Measurements from ENCODE around the gene FAM9B. TPM values are rescaled to one million over a fixed set of nuclear protein-coding genes. Genes with fewer than 3 reads are reported as not detected.
A peak's percentile ranks its signal among the peaks of the same experiment; 100 is the strongest.

The FAM9B gene
- not detected in 2 replicates for total RNA-seq (2014; rRNA removed; shearing (Covaris generic))

DNA sequence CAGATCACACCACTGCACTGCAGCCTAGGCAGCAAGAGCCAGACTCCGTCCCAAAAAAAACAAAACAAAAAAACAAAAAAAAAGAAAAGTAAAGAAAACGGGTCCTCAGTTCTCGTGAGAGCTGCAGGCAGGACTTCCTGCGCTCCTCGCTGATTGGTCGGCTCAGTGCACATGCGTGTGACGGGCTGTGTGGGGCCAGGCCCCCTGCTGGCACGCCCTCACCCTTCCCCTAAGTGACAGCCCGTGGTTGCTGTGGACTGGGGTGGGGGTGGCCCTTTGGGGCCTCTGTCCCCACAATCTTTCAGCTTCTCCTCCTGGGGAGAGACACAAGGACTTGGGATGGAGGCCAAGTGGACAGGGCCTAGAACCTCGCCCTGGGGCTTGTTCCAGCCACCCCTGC lies at the start of gene FAM9B:
FAM9B (minus strand) TSS at position 139 of the 400 bp plus-strand sequence. CDS start 1,141 bp downstream, outside the sequence.
- H3K27ac ChIP-seq = no peak within 1 kb of the TSS
- H3K4me3 ChIP-seq = no peak within 1 kb of the TSS
- H3K36me3 ChIP-seq = no peaks in the 10 kb centered on the region
- no peak for DNase-seq (ENCODE audit: low read depth in 1 of 2, low spot score in 2 of 2)
- no peaks in the 10 kb centered on the region for H3K9me3 ChIP-seq (replicated peaks)
- H3K4me1 ChIP-seq (replicated peaks) = no peaks in the 10 kb centered on the region
- no peaks in the 10 kb centered on the region for H3K27me3 ChIP-seq (replicated peaks)

- no peak for DNase-seq (ENCODE audit: low read depth in 1 of 2, low spot score in 2 of 2)
- Histone ChIP-seq H3K9me3 (replicated peaks) (no peaks in the 10 kb centered on the region), H3K4me1 (replicated peaks) (no peaks in the 10 kb centered on the region), H3K27me3 (replicated peaks) (no peaks in the 10 kb centered on the region), H3K4me3 (no peak overlapping the region), H3K36me3 (no peaks in the 10 kb centered on the region), H3K27ac (no peak overlapping the region)
Observed at GRCh38 chrX:9081271-9081670, 47.3 kb upstream of the FAM9B start.

GRCh38 chrX:9074326-9074725 lies 40.4 kb upstream of the FAM9B start:
- no peak overlapping the region for H3K4me3 ChIP-seq
- no peaks in the 10 kb centered on the region for H3K27me3 ChIP-seq (replicated peaks)
- no peaks in the 10 kb centered on the region for H3K9me3 ChIP-seq (replicated peaks)
- H3K36me3 ChIP-seq = no peaks in the 10 kb centered on the region
- H3K27ac ChIP-seq = no peak overlapping the region
- peaks cover 9% of the 10 kb centered on the region for H3K4me1 ChIP-seq (replicated peaks)
- no peak for DNase-seq (ENCODE audit: low read depth in 1 of 2, low spot score in 2 of 2)

- Histone ChIP-seq H3K36me3 (no peaks in the 10 kb centered on the region), H3K4me3 (no peak overlapping the region), H3K4me1 (replicated peaks) (peaks cover 9% of the 10 kb centered on the region), H3K27ac (no peak overlapping the region), H3K27me3 (replicated peaks) (no peaks in the 10 kb centered on the region), H3K9me3 (replicated peaks) (no peaks in the 10 kb centered on the region)
- DNase-seq (ENCODE audit: low read depth in 1 of 2, low spot score in 2 of 2) = no peak
Observed at GRCh38 chrX:9072281-9072680, 38.4 kb upstream of the FAM9B start.

DNA sequence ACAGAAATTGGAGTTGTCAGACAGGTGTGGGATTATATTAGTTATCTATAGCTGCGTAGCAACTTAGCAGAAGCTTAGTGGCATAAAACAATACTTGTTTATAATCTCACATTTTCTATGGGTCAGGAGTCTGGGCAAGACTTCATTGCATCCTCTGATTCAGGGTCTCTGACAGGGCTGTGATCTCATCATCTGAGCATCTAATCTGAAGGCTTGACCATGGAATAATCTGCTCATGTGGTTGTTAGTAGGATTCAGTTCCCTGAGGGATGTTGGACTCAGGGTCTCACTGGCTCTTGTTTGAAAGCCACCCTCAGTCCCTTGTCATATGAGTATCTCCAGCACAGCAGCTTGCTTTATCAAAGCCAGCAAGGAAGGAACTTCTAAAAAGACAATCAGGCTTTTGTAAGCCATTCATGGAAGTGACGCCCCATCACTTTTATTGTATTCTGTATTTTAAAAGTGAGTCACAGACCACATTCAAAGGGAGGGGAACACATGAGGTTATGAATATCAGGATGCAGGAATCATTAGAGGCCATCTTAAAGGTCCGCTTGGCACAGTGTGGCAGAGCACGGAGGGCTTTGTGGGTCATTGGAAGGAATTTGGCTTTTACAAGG lies 37.2 kb upstream of the FAM9B start:
- Histone ChIP-seq H3K36me3 (no peaks in the 10 kb centered on the region), H3K9me3 (replicated peaks) (no peaks in the 10 kb centered on the region), H3K27ac (no peak overlapping the region), H3K4me3 (no peak overlapping the region), H3K27me3 (replicated peaks) (no peaks in the 10 kb centered on the region), H3K4me1 (replicated peaks) (peaks cover 9% of the 10 kb centered on the region)
- peak in 1 of 2 experiments; percentile 10 for DNase-seq (ENCODE audit: low read depth in 1 of 2, low spot score in 2 of 2)

DNA sequence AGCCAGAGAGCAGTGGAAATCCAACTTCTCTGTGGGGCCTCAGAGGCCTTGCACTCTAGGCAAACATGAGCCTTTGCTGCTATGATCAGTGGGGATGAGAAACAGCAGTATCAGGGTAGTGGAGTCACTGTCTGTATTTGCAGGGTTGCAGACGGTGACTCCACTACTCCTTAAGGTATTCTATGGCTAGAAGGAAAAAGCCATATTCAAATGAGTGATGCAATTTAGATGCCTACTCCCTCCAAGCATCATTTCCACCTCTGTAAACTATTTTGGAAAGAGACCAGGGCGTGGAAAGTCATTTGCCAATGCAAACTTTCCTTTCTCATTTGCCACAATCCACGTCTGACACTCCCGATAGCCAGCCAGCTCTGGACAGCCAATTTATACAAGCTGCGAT lies 35.6 kb upstream of the FAM9B start:
- peaks cover 9% of the 10 kb centered on the region for H3K4me1 ChIP-seq (replicated peaks)
- no peak for DNase-seq (ENCODE audit: low read depth in 1 of 2, low spot score in 2 of 2)
- no peaks in the 10 kb centered on the region for H3K9me3 ChIP-seq (replicated peaks)
- H3K27ac ChIP-seq = no peak overlapping the region
- H3K36me3 ChIP-seq = no peaks in the 10 kb centered on the region
- no peak overlapping the region for H3K4me3 ChIP-seq
- H3K27me3 ChIP-seq (replicated peaks) = no peaks in the 10 kb centered on the region

GRCh38 chrX:9064694-9065093 lies 30.8 kb upstream of the FAM9B start:
- Histone ChIP-seq H3K4me3 (no peak overlapping the region), H3K9me3 (replicated peaks) (no peaks in the 10 kb centered on the region), H3K27me3 (replicated peaks) (no peaks in the 10 kb centered on the region), H3K4me1 (replicated peaks) (no peaks in the 10 kb centered on the region), H3K36me3 (no peaks in the 10 kb centered on the region), H3K27ac (no peak overlapping the region)
- DNase-seq (ENCODE audit: low read depth in 1 of 2, low spot score in 2 of 2) = no peak

GRCh38 chrX:9062641-9063040 lies 28.7 kb upstream of the FAM9B start:
- Histone ChIP-seq H3K4me1 (replicated peaks) (no peaks in the 10 kb centered on the region), H3K4me3 (no peak overlapping the region), H3K36me3 (no peaks in the 10 kb centered on the region), H3K9me3 (replicated peaks) (no peaks in the 10 kb centered on the region), H3K27me3 (replicated peaks) (no peaks in the 10 kb centered on the region), H3K27ac (no peak overlapping the region)
- DNase-seq (ENCODE audit: low read depth in 1 of 2, low spot score in 2 of 2) = no peak

DNA sequence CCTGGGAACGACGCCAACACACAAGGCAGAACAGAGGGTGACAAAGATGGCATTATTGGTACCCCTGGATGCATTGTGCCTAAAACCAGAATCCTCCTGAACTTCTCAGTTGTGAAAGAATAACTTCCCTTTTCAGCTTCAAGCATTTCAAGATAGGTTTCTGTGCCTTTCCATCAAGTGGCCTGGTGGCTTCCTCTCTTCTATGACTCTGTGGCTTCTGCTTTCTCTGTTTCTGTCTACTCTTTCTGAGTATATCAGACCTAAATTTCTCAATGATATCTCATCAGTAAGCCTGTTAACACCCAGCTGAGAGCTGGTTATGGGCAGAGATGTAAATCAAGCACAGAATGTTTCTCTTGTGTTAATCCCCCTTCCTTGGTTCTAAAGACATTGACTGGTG lies 21.4 kb upstream of the FAM9B start:
- Histone ChIP-seq H3K9me3 (replicated peaks) (no peaks in the 10 kb centered on the region), H3K4me1 (replicated peaks) (no peaks in the 10 kb centered on the region), H3K27ac (no peak overlapping the region), H3K27me3 (replicated peaks) (no peaks in the 10 kb centered on the region), H3K36me3 (no peaks in the 10 kb centered on the region), H3K4me3 (no peak overlapping the region)
- DNase-seq (ENCODE audit: low read depth in 1 of 2, low spot score in 2 of 2) = no peak

DNA sequence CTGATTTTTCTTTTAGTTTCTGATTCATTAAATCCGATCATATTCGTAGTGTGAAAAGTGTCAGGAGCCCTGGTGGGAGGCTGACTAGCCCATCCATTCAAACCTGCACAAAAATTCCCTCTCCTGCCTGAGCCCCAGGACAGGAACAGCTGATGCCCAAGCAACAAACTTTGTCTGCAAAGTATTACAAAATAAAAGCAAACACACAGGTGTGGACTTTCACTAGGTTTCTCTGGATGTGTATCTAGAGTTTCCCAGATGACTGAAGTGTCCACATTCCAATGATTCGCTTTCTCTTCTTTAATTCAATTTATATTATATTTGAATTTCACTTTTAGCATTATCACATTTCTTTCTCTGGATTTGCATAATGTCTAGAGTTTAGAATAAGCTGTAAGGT lies 18.2 kb upstream of the FAM9B start:
- Histone ChIP-seq H3K27ac (no peak overlapping the region), H3K9me3 (replicated peaks) (no peaks in the 10 kb centered on the region), H3K27me3 (replicated peaks) (no peaks in the 10 kb centered on the region), H3K4me3 (no peak overlapping the region), H3K36me3 (no peaks in the 10 kb centered on the region), H3K4me1 (replicated peaks) (no peaks in the 10 kb centered on the region)
- DNase-seq (ENCODE audit: low read depth in 1 of 2, low spot score in 2 of 2) = no peak

- no peak for DNase-seq (ENCODE audit: low read depth in 1 of 2, low spot score in 2 of 2)
- no peaks in the 10 kb centered on the region for H3K27me3 ChIP-seq (replicated peaks)
- no peaks in the 10 kb centered on the region for H3K9me3 ChIP-seq (replicated peaks)
- H3K36me3 ChIP-seq = no peaks in the 10 kb centered on the region
- H3K4me1 ChIP-seq (replicated peaks) = no peaks in the 10 kb centered on the region
- no peak overlapping the region for H3K27ac ChIP-seq
- no peak overlapping the region for H3K4me3 ChIP-seq
Observed at GRCh38 chrX:9050331-9050730, 16.4 kb upstream of the FAM9B start.

DNA sequence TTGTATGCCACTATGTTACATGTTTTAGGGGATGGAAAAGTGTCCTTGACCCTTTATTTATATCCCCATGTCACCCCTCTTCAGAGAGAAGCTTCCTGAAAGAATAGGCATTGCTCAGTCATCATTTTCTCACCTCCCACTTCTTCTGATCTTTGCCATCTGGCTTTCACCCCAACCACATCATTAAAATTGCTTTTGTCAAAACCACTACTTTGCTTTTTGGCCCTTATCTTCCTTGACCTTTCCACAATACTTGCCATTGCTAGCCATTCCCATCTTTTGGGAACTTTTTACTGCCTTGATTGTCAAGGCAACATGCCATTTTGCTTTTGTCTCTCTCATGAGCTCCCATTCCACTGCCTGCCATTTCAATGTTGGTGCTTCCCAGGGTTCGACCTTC lies 14.9 kb upstream of the FAM9B start:
- H3K36me3 ChIP-seq = no peaks in the 10 kb centered on the region
- H3K27me3 ChIP-seq (replicated peaks) = no peaks in the 10 kb centered on the region
- no peak for DNase-seq (ENCODE audit: low read depth in 1 of 2, low spot score in 2 of 2)
- H3K9me3 ChIP-seq (replicated peaks) = no peaks in the 10 kb centered on the region
- no peaks in the 10 kb centered on the region for H3K4me1 ChIP-seq (replicated peaks)
- H3K27ac ChIP-seq = no peak overlapping the region
- H3K4me3 ChIP-seq = no peak overlapping the region

- Histone ChIP-seq H3K27ac (no peak overlapping the region), H3K9me3 (replicated peaks) (no peaks in the 10 kb centered on the region), H3K27me3 (replicated peaks) (no peaks in the 10 kb centered on the region), H3K4me3 (no peak overlapping the region), H3K4me1 (replicated peaks) (no peaks in the 10 kb centered on the region), H3K36me3 (no peaks in the 10 kb centered on the region)
- no peak for DNase-seq (ENCODE audit: low read depth in 1 of 2, low spot score in 2 of 2)
Observed at GRCh38 chrX:9038244-9038643, 4.3 kb upstream of the FAM9B start.

DNA sequence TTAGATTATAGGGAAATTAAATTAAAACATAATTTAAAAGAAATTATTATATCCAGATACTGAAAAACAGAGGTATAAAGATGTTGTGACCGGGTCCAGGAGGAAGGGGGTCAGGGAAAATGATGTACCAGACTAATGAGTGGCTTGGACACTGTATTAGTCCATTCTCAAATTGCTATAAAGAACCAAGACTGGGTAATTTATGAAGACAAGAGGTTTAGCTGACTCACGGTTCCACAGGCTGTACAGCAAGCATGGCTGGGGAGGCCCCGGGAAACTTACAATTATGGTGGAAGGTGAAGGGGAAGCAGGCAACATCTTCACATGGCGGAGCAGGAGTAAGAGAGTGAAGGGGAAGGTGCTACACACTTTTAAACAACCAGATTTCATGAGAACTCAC lies 3.4 kb upstream of the FAM9B start:
- Histone ChIP-seq H3K4me1 (replicated peaks) (no peaks in the 10 kb centered on the region), H3K27me3 (replicated peaks) (no peaks in the 10 kb centered on the region), H3K9me3 (replicated peaks) (no peaks in the 10 kb centered on the region), H3K27ac (no peak overlapping the region), H3K4me3 (no peak overlapping the region), H3K36me3 (no peaks in the 10 kb centered on the region)
- no peak for DNase-seq (ENCODE audit: low read depth in 1 of 2, low spot score in 2 of 2)

DNA sequence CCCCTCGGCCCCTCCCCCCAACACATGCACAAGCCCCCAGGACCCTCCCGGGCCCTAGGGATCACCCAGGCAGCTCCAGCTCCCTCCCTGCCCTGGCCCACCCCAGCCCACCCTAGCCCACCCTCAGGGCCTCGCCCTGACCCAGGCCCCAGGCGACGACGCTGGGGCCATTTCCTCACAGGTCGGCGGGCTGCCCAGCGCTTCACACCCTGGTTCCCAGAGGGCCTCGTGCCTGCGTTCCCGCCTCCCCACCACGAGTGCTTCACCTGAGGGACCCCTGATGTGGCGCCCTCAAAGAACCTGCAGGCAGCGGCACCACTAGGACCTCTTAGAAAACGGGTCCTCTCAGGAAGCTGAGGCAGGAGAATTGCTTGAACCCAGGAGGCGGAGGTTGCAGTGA lies 341 bp downstream of the FAM9B start:
- Histone ChIP-seq H3K4me1 (replicated peaks) (no peaks in the 10 kb centered on the region), H3K9me3 (replicated peaks) (no peaks in the 10 kb centered on the region), H3K36me3 (no peaks in the 10 kb centered on the region), H3K27ac (no peak overlapping the region), H3K4me3 (no peak overlapping the region), H3K27me3 (replicated peaks) (no peaks in the 10 kb centered on the region)
- no peak for DNase-seq (ENCODE audit: low read depth in 1 of 2, low spot score in 2 of 2)

All from SJSA1 (cell line).